ENCODE results near the gene TMEM179. TPM values are rescaled to one million over a fixed set of nuclear protein-coding genes. Genes with fewer than 3 reads are reported as not detected.
"Not testable (repeated sequence)": the region's sequence is repeated elsewhere in the genome, so short reads cannot be mapped to it uniquely, and the experiment has no call there.

The TMEM179 gene
- total RNA-seq (under 1 TPM in 1 of 7 donors, not detected in 6; 0.30 TPM), polyA plus RNA-seq (under 1 TPM; 0.19 to 0.22 TPM)
- long read RNA-seq, donor 1: 0 reads
- long read RNA-seq, donor 2, transcript TMEM179-206 (1 exons, 1,645 nt): major isoform, 7 of 8 reads
- long read RNA-seq, donor 2, partial matches to known transcripts: 0 of 8 reads
- long read RNA-seq, donor 2, other reads (novel, unspliced or antisense): 0 of 8 reads
- long read RNA-seq, donor 3, partial matches to known transcripts: 0 of 3 reads
- long read RNA-seq, donor 3, other reads (novel, unspliced or antisense): 0 of 3 reads

GRCh38 chr14:104604458-104605449, at the start of gene TMEM179:
TSS of gene TMEM179 (minus strand) at chr14:104604772. CDS start at chr14:104604741, 31 bp downstream.
- peaks cover 7% of the 10 kb centered on the region for H3K4me1 ChIP-seq (ENCODE audit: insufficient read depth)
- H3K4me3 ChIP-seq: no peak within 1 kb of the TSS
- no peaks in the 10 kb centered on the region for H3K27me3 ChIP-seq
- intact Hi-C loops (cut with DNase I): no loop called here
- H3K9me3 ChIP-seq: no peaks in the 10 kb centered on the region
- WGBS, 3 donors: 4 to 8% (median 5%) methylated on average over 78 to 91 of the region's 91 CpGs
- H3K36me3 ChIP-seq: no peaks in the 10 kb centered on the region
- H3K27ac ChIP-seq: no peak within 1 kb of the TSS
- TF ChIP-seq EP300 (IDR thresholded peaks at IDR 0.05): no peak
- no peak for TF ChIP-seq POLR2A (IDR thresholded peaks at IDR 0.05)
- TF ChIP-seq CTCF (IDR thresholded peaks at IDR 0.05): no peak
- peak in 3 of 5 donors; percentile 10 to 68 (median 62) for DNase-seq

GRCh38 chr14:104654119-104654518, 49.5 kb upstream of the TMEM179 start:
- H3K27me3 ChIP-seq: no peaks in the 10 kb centered on the region
- H3K36me3 ChIP-seq: no peaks in the 10 kb centered on the region
- H3K27ac ChIP-seq: no peak overlapping the region
- 86 to 92% (median 90%) methylated on average over 6 of the region's 6 CpGs for WGBS, 3 donors
- no peak for DNase-seq
- H3K4me1 ChIP-seq (ENCODE audit: insufficient read depth): peaks cover 3% of the 10 kb centered on the region
- no peaks in the 10 kb centered on the region for H3K9me3 ChIP-seq
- intact Hi-C loops (cut with DNase I): loop anchor here in 3 of 4 donors (5.0 kb wide), 1 partner anchor 53 kb away; no protein-coding TSS in a partner anchor
- TF ChIP-seq CTCF (IDR thresholded peaks at IDR 0.05): no peak
- no peak for TF ChIP-seq POLR2A (IDR thresholded peaks at IDR 0.05)
- H3K4me3 ChIP-seq: no peak overlapping the region

- not testable (repeated sequence) for H3K36me3 ChIP-seq; H3K4me3 ChIP-seq; H3K4me1 ChIP-seq (ENCODE audit: insufficient read depth); DNase-seq; H3K27me3 ChIP-seq; H3K27ac ChIP-seq; H3K9me3 ChIP-seq
- intact Hi-C loops (cut with DNase I): loop anchor here in 3 of 4 donors (5.0 kb wide), 1 partner anchor 54 kb away; no protein-coding TSS in a partner anchor
- WGBS, 3 donors: 94 to 97% (median 95%) methylated on average over 48 to 52 of the region's 52 CpGs
Measured at GRCh38 chr14:104653130-104653920, 48.8 kb upstream of the TMEM179 start.

GRCh38 chr14:104652386-104652785, 47.8 kb upstream of the TMEM179 start:
- intact Hi-C loops (cut with DNase I): loop anchor here in 3 of 4 donors (5.0 kb wide), 1 partner anchor 55 kb away; no protein-coding TSS in a partner anchor
- Histone ChIP-seq H3K36me3 (no peaks in the 10 kb centered on the region), H3K4me3 (no peak overlapping the region), H3K27ac (no peak overlapping the region), H3K4me1 (ENCODE audit: insufficient read depth) (peaks cover 3% of the 10 kb centered on the region), H3K9me3 (no peaks in the 10 kb centered on the region), H3K27me3 (no peaks in the 10 kb centered on the region)
- WGBS, 3 donors: 80 to 90% (median 80%) methylated on average over 9 of the region's 9 CpGs
- TF ChIP-seq CTCF (IDR thresholded peaks at IDR 0.05) (no peak), EP300 (IDR thresholded peaks at IDR 0.05) (no peak), POLR2A (IDR thresholded peaks at IDR 0.05) (no peak)
- no peak for DNase-seq

All from ovary (tissue), 10 donors.